HepG2 (cell line): Measurements from ENCODE around the gene CAVIN3. TPM values are rescaled to one million over a fixed set of nuclear protein-coding genes. Genes with fewer than 3 reads are reported as not detected.

Source experiments
- ATAC-seq: fragments of 200-7000 bp; cut with Tn5 transposase; 3 replicates; pipeline ENCODE4 v1.9.1; 2020; ENCODE audit warnings: mild to moderate bottlenecking, moderate library complexity
- BruUV-seq: library from RNA; stranded (reverse); fragments of 400-500 nt; replicated peaks from 2 replicates; lab custom pipeline; 2021; lab: Mats Ljungman, UMichigan
- CTCF ChIA-PET: fragments of 300-600 bp; formaldehyde crosslinking; extraction: SDS; loops from one replicate; lab custom pipeline; 2021; ENCODE audit warnings: low total read pairs, inconsistent platforms, low intra/inter-chr PET ratio; lab: Yijun Ruan, JAX
- POLR2A ChIA-PET: fragments of 350-600 bp; sonication (Branson Sonifier 250); formaldehyde crosslinking; loops from one replicate; lab custom pipeline; 2020; ENCODE audit warnings: antibody characterized with exemption, inconsistent platforms; lab: Yijun Ruan, JAX
- DNase-seq: peaks from one replicate; pipeline ENCODE4 v3.0.0-alpha.2; 2015; ENCODE audit warnings: low spot score
- FAIRE-seq: peaks from 3 replicates; lab custom pipeline; 2011; peaks lifted over from hg19 to GRCh38; lab: Jason Lieb, UNC
- H2AFZ ChIP-seq: one replicate; pipeline ENCODE4 v1.6.1; 2011; ENCODE audit warnings: low read length, inconsistent platforms
- H3K27ac ChIP-seq: fragments of 300-600 bp; 3 replicates; pipeline ENCODE4 v1.8.0; 2011; ENCODE audit warnings: mixed run types, mild to moderate bottlenecking, mixed read lengths, low read length, inconsistent platforms; ENCODE audit not compliant: insufficient read depth; ENCODE audit errors: extremely low read length
- H3K27me3 ChIP-seq, 2 experiments: fragments of 200-600 bp in 1 of 2; 2 replicates in 1 of 2; 3 replicates in 1 of 2; pipeline versions ENCODE4 v1.6.0 to v1.8.0; 2011; ENCODE audit warnings: low read length in 2 of 2, mild to moderate bottlenecking in 2 of 2, moderate library complexity in 2 of 2, inconsistent platforms in 1 of 2; ENCODE audit not compliant: insufficient read depth in 2 of 2, control insufficient read depth in 1 of 2
- H3K36me3 ChIP-seq, 2 experiments: fragments of 200-600 bp in 1 of 2; replicated peaks in 1 of 2; 2 replicates in 1 of 2; 3 replicates in 1 of 2; pipeline versions ENCODE4 v1.5.1 to v1.8.0; 2011; ENCODE audit warnings: low read length in 2 of 2, inconsistent platforms in 1 of 2; ENCODE audit not compliant: insufficient read depth in 2 of 2, control insufficient read depth in 1 of 2
- H3K4me1 ChIP-seq: 2 replicates; pipeline ENCODE4 v1.5.1; 2012; ENCODE audit warnings: low read length, inconsistent platforms; ENCODE audit not compliant: insufficient read depth
- H3K4me2 ChIP-seq: 2 replicates; pipeline ENCODE4 v1.6.0; 2011; ENCODE audit warnings: low read depth, low read length, inconsistent platforms
- H3K4me3 ChIP-seq, 3 experiments: fragments of 200-600 bp in 1 of 3; sonication (generic), shearing (Covaris generic) in 1 of 3; replicated peaks in 1 of 3; 2 replicates each; pipeline ENCODE4 v1.5.1; 2011 to 2016; ENCODE audit warnings: low read length in 3 of 3, inconsistent platforms in 2 of 3, low read depth in 2 of 3, mild to moderate bottlenecking in 2 of 3, control low read depth in 1 of 3, mixed read lengths in 1 of 3; ENCODE audit not compliant: insufficient read depth in 1 of 3
- H3K79me2 ChIP-seq: one replicate; pipeline ENCODE4 v1.6.1; 2011; ENCODE audit warnings: low read length, inconsistent platforms; ENCODE audit not compliant: insufficient read depth
- H3K9ac ChIP-seq: 2 replicates; pipeline ENCODE4 v1.6.0; 2011; ENCODE audit warnings: mild to moderate bottlenecking, low read depth, low read length, inconsistent platforms; ENCODE audit not compliant: insufficient read depth
- H3K9me3 ChIP-seq: 2 replicates; pipeline ENCODE4 v1.5.1; 2012; ENCODE audit warnings: mild to moderate bottlenecking, low read length
- H4K20me1 ChIP-seq: 2 replicates; pipeline ENCODE4 v1.6.0; 2011; ENCODE audit warnings: inconsistent platforms, mild to moderate bottlenecking, low read length, moderate library complexity; ENCODE audit not compliant: insufficient read depth
- ARNT2 ChIP-seq: sonication (generic); formaldehyde crosslinking; IDR thresholded peaks from 2 replicates; pipeline ENCODE4 v1.8.0; 2022; ENCODE audit warnings: mild to moderate bottlenecking, low read depth, missing genetic modification reagents, moderate library complexity
- MED13 ChIP-seq: sonication (generic); formaldehyde crosslinking; IDR thresholded peaks from 2 replicates; pipeline ENCODE4 v1.5.0; 2020; ENCODE audit warnings: missing genetic modification reagents
- NCOA5 ChIP-seq: sonication (generic); formaldehyde crosslinking; IDR thresholded peaks from 2 replicates; pipeline ENCODE4 v1.4.0; 2020; ENCODE audit warnings: missing genetic modification reagents
- NKX3-1 ChIP-seq: sonication (generic); formaldehyde crosslinking; IDR thresholded peaks from 2 replicates; pipeline ENCODE4 v1.5.0; 2020; ENCODE audit warnings: missing genetic modification reagents
- ZFX ChIP-seq: sonication (generic); formaldehyde crosslinking; IDR thresholded peaks from 2 replicates; pipeline ENCODE4 v1.4.0; 2020; ENCODE audit warnings: mild to moderate bottlenecking, low read depth, missing genetic modification reagents, moderate library complexity
- ZNF326 ChIP-seq: sonication (generic); formaldehyde crosslinking; IDR thresholded peaks from 2 replicates; pipeline ENCODE4 v1.4.0; 2020; ENCODE audit warnings: missing genetic modification reagents, borderline replicate concordance
- ZNF34 ChIP-seq: sonication (generic); formaldehyde crosslinking; IDR thresholded peaks from 2 replicates; pipeline ENCODE4 v1.4.0; 2020; ENCODE audit warnings: mild to moderate bottlenecking, missing genetic modification reagents, borderline replicate concordance
- ZNF614 ChIP-seq: IDR thresholded peaks from 2 replicates; pipeline ENCODE4 v1.6.1; 2018; ENCODE audit warnings: missing biosample characterization, missing genetic modification reagents, inconsistent platforms, borderline replicate concordance
- ZNF678 ChIP-seq: sonication (generic); formaldehyde crosslinking; IDR thresholded peaks from 2 replicates; pipeline ENCODE4 v1.4.0; 2020; ENCODE audit warnings: mild to moderate bottlenecking, missing genetic modification reagents
- WGBS: methylation state at CpG from one replicate; pipeline ENCODE4 v1.1.6; 2017; ENCODE audit warnings: low lambda C conversion rate; 5-methylcytosine and 5-hydroxymethylcytosine counted together
- in situ Hi-C: cut with HindIII; loops from 2 replicates; pipeline ENCODE4 v1.10.0; 2017; ENCODE audit warnings: low pct_unique_long_range_greater_than_20kb; ENCODE audit not compliant: extremely low pct_ligation_motif_present
- intact Hi-C: fragments of 100-400 bp; cut with micrococcal nuclease; formaldehyde crosslinking; loops from one replicate; pipeline ENCODE4 v1.10.0; 2022; ENCODE audit not compliant: unreplicated experiment
- polyA plus RNA-seq, 8 experiments: library from polyadenylated mRNA; depleted of rRNA in 3 of 8; stranded (reverse) in 7 of 8; unstranded in 1 of 8; fragments of >200 nt; fragmentation: Illumina TruSeq in 4 of 8; extraction: Trizol in 4 of 8; gene quantifications; 2 replicates each; pipeline versions ENCODE4 v1.2.1 to v1.2.3, GENCODE V29; 2011 to 2016; ENCODE audit warnings: low read depth in 4 of 8, missing spikeins in 1 of 8, mixed read lengths in 1 of 8; ENCODE audit not compliant: insufficient read depth in 1 of 8
- total RNA-seq, 5 experiments: library from RNA; depleted of rRNA; stranded (reverse); fragments of >200 nt; fragmentation: Illumina TruSeq; extraction: Trizol; gene quantifications; 2 replicates each; pipeline ENCODE4 v1.2.3, GENCODE V29; 2016; ENCODE audit warnings: low read depth in 1 of 5
- TF ChIP-seq, protein P1 (sequence below): IDR thresholded peaks from 2 replicates; pipeline ENCODE4 v1.6.1; 2012; ENCODE audit warnings: low read length, improper control_type of control experiment

Gene CAVIN3
- total and polyA plus RNA-seq, 2 of the 13 experiments (the other 11 are each of a cell fraction or from before 2014, with no cell fraction given), result not detected

DNA sequence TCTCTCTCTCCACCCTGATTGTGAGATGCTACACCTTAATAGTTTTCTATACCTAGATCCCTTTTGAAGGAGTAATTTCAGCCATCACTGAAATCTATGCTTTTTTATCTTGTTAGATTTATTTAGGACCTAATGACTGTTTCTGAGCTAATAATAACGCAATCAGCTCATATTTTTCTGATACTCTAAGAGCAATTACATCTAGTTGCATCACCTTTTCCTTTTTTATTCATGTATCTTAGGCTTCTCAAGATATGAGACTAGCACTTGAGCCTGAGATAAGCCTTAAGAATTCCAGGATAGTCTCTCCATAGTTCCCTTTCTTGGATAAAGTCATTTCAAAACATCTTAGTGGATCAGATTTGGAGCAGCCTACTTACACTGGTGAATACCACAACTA is 25.1 kb upstream of the CAVIN3 start:
- WGBS, result 0% methylated on average over 1 of the region's 1 CpG
- H3K36me3 ChIP-seq, result no peaks in the 10 kb centered on the region
- ChIA-PET POLR2A (no interaction called here), CTCF (no interaction called here)
- H3K4me3 ChIP-seq, result no peak overlapping the region
- H3K27ac ChIP-seq, result no peak overlapping the region
- no peak overlapping the region for H3K9ac ChIP-seq
- BruUV-seq, result no TSS peak
- in situ Hi-C loops, result no loop called here
- H2AFZ ChIP-seq, result no peak overlapping the region
- no peak overlapping the region for H3K4me2 ChIP-seq
- intact Hi-C loops, result no loop called here
- TF ChIP-seq MED13 (CRISPR knock-in tag) (no peak), ZNF34 (CRISPR knock-in tag) (no peak), ZNF326 (CRISPR knock-in tag) (no peak)
- FAIRE-seq, result no peak
- H3K9me3 ChIP-seq, result no peaks in the 10 kb centered on the region
- ATAC-seq, result no peak
- no peaks in the 10 kb centered on the region for H3K79me2 ChIP-seq
- H3K27me3 ChIP-seq, result 0 out of 5 replicates have a peak, but pooled peaks cover 0 to 2% of the 10 kb centered on the region in 2 experiments
- no peak for DNase-seq
- no peaks in the 10 kb centered on the region for H3K4me1 ChIP-seq
- no peaks in the 10 kb centered on the region for H4K20me1 ChIP-seq

DNA sequence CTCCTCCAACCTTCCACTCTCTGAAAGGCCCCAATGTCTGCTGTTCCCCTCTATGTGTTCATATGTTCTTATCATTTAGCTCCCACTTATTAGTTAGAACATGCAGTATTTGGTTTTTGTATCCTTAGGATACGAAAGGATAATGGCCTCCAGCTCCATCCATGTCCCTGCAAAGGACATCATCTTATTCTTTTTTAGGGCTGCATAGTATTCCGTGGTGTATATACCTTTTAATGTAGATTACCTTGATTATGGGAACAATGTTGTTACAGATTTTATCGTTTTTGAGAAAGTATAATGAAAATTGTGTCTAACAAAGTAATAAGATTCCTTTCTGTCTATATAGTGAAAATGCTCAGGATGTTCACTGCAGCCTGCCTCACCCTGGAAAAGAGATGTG is 16.0 kb upstream of the CAVIN3 start:
- H3K4me1 ChIP-seq, result no peaks in the 10 kb centered on the region
- no peaks in the 10 kb centered on the region for H3K79me2 ChIP-seq
- H3K4me2 ChIP-seq, result no peak overlapping the region
- H4K20me1 ChIP-seq, result no peaks in the 10 kb centered on the region
- H3K27me3 ChIP-seq, result peaks cover 0 to 4% of the 10 kb centered on the region in 2 experiments; a peak in 3 of 5 replicates
- POLR2A ChIA-PET, result no interaction called here
- in situ Hi-C loops, result no loop called here
- DNase-seq, result no peak
- under 1% methylated on average over 3 of the region's 3 CpGs for WGBS
- H3K36me3 ChIP-seq, result no peaks in the 10 kb centered on the region
- no peak overlapping the region for H3K27ac ChIP-seq
- TF ChIP-seq NKX3-1 (no peak), ARNT2 (CRISPR knock-in tag) (no peak), ZFX (CRISPR knock-in tag) (no peak), ZNF678 (no peak), ZNF614 (CRISPR knock-in tag) (no peak), NCOA5 (no peak)
- TF ChIP-seq, protein P1, sequence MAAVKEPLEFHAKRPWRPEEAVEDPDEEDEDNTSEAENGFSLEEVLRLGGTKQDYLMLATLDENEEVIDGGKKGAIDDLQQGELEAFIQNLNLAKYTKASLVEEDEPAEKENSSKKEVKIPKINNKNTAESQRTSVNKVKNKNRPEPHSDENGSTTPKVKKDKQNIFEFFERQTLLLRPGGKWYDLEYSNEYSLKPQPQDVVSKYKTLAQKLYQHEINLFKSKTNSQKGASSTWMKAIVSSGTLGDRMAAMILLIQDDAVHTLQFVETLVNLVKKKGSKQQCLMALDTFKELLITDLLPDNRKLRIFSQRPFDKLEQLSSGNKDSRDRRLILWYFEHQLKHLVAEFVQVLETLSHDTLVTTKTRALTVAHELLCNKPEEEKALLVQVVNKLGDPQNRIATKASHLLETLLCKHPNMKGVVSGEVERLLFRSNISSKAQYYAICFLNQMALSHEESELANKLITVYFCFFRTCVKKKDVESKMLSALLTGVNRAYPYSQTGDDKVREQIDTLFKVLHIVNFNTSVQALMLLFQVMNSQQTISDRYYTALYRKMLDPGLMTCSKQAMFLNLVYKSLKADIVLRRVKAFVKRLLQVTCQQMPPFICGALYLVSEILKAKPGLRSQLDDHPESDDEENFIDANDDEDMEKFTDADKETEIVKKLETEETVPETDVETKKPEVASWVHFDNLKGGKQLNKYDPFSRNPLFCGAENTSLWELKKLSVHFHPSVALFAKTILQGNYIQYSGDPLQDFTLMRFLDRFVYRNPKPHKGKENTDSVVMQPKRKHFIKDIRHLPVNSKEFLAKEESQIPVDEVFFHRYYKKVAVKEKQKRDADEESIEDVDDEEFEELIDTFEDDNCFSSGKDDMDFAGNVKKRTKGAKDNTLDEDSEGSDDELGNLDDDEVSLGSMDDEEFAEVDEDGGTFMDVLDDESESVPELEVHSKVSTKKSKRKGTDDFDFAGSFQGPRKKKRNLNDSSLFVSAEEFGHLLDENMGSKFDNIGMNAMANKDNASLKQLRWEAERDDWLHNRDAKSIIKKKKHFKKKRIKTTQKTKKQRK, result no peak
- no peak for FAIRE-seq
- no TSS peak for BruUV-seq
- ATAC-seq, result no peak
- no peak overlapping the region for H2AFZ ChIP-seq
- CTCF ChIA-PET, result no interaction called here
- H3K9ac ChIP-seq, result no peak overlapping the region
- intact Hi-C loops, result no loop called here
- no peak overlapping the region for H3K4me3 ChIP-seq
- no peaks in the 10 kb centered on the region for H3K9me3 ChIP-seq
